ENCODE data around the gene HBA2. TPM values are rescaled to one million over a fixed set of nuclear protein-coding genes. Genes with fewer than 3 reads are reported as not detected.

Gene HBA2
- total and polyA plus RNA-seq, 2 experiments from 2014 or later, result 1.9 to 7.8 TPM

DNA sequence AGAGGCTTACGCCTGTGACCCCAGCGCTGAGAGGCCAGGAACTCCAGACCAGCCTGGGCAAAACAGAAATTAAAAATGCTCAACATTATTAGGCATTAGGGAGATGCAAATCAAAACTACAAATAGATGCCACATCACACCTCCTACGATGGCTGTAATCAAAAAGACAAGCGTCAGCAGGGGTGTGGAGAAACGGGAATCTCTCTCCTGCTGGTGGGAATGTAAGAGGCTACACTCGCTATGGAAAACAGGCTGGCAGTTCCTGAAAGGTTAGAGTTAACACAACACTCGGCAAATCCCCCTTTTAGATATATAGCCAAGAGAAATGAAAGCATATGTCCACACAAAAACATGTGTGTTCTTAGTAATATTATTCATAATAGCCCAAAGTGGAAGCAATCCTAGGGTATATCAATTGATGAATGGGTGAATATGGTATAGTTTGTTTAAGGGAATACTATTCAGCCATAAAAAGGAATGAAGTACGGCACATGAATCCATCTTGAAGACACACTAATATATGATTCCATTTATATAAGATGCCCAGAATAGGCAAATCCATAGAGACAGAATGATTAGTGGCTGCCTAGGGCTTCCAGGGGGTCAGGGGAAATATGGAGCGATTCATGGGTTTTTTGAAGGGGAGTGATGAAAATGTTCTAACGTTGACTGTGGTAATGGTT, 32.4 kb upstream of the HBA2 start:
- H3K27me3 Mint-ChIP-seq (ENCODE audit: insufficient read depth, low read depth, poor library complexity), result peaks cover 17% of the 10 kb centered on the region
- Histone ChIP-seq H3K4me2 (no peak overlapping the region), H3K79me2 (replicated peaks; ENCODE audit: insufficient read depth) (peaks cover 22% of the 10 kb centered on the region), H3K36me3 (ENCODE audit: insufficient read depth) (no peaks in the 10 kb centered on the region), H3K27ac (ENCODE audit: low read depth) (no peak overlapping the region), H4K20me1 (replicated peaks; ENCODE audit: insufficient read depth) (no peaks in the 10 kb centered on the region), H3K27me3 (ENCODE audit: insufficient read depth) (no peaks in the 10 kb centered on the region), H2AFZ (no peak overlapping the region), H3K4me3 (no peak overlapping the region), H3K4me1 (ENCODE audit: insufficient read depth) (no peaks in the 10 kb centered on the region), H3K9me2 (ENCODE audit: insufficient read depth) (no peaks in the 10 kb centered on the region), H3F3A (replicated peaks; ENCODE audit: low read depth) (no peaks in the 10 kb centered on the region; the same call in none of the 2 replicates)
- DNase-seq (ENCODE audit: low spot score), result peak; percentile 70
- H3K36me3 Mint-ChIP-seq (ENCODE audit: low read depth), result peaks cover 3% of the 10 kb centered on the region; the same call in 1 of the 3 replicates
- TF ChIP-seq, protein P1, sequence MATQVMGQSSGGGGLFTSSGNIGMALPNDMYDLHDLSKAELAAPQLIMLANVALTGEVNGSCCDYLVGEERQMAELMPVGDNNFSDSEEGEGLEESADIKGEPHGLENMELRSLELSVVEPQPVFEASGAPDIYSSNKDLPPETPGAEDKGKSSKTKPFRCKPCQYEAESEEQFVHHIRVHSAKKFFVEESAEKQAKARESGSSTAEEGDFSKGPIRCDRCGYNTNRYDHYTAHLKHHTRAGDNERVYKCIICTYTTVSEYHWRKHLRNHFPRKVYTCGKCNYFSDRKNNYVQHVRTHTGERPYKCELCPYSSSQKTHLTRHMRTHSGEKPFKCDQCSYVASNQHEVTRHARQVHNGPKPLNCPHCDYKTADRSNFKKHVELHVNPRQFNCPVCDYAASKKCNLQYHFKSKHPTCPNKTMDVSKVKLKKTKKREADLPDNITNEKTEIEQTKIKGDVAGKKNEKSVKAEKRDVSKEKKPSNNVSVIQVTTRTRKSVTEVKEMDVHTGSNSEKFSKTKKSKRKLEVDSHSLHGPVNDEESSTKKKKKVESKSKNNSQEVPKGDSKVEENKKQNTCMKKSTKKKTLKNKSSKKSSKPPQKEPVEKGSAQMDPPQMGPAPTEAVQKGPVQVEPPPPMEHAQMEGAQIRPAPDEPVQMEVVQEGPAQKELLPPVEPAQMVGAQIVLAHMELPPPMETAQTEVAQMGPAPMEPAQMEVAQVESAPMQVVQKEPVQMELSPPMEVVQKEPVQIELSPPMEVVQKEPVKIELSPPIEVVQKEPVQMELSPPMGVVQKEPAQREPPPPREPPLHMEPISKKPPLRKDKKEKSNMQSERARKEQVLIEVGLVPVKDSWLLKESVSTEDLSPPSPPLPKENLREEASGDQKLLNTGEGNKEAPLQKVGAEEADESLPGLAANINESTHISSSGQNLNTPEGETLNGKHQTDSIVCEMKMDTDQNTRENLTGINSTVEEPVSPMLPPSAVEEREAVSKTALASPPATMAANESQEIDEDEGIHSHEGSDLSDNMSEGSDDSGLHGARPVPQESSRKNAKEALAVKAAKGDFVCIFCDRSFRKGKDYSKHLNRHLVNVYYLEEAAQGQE (IDR thresholded peaks at IDR 0.05; ENCODE audit: unreplicated experiment), result no peak
- TF ChIP-seq NANOG (IDR thresholded peaks at IDR 0.05; ENCODE audit: borderline replicate concordance) (no peak), POLR2AphosphoS5 (IDR thresholded peaks at IDR 0.05; ENCODE audit: low read depth) (no peak)
- TF ChIP-seq, protein P2, sequence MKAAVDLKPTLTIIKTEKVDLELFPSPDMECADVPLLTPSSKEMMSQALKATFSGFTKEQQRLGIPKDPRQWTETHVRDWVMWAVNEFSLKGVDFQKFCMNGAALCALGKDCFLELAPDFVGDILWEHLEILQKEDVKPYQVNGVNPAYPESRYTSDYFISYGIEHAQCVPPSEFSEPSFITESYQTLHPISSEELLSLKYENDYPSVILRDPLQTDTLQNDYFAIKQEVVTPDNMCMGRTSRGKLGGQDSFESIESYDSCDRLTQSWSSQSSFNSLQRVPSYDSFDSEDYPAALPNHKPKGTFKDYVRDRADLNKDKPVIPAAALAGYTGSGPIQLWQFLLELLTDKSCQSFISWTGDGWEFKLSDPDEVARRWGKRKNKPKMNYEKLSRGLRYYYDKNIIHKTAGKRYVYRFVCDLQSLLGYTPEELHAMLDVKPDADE (IDR thresholded peaks at IDR 0.05), result no peak
- TF ChIP-seq, protein P3, sequence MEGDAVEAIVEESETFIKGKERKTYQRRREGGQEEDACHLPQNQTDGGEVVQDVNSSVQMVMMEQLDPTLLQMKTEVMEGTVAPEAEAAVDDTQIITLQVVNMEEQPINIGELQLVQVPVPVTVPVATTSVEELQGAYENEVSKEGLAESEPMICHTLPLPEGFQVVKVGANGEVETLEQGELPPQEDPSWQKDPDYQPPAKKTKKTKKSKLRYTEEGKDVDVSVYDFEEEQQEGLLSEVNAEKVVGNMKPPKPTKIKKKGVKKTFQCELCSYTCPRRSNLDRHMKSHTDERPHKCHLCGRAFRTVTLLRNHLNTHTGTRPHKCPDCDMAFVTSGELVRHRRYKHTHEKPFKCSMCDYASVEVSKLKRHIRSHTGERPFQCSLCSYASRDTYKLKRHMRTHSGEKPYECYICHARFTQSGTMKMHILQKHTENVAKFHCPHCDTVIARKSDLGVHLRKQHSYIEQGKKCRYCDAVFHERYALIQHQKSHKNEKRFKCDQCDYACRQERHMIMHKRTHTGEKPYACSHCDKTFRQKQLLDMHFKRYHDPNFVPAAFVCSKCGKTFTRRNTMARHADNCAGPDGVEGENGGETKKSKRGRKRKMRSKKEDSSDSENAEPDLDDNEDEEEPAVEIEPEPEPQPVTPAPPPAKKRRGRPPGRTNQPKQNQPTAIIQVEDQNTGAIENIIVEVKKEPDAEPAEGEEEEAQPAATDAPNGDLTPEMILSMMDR (conservative IDR thresholded peaks at IDR 0.05; ENCODE audit: low read depth in 2 of 2), result peak in 1 of 2 experiments; percentile 22; a peak in 1 of 4 replicates
- H3K9me3 Mint-ChIP-seq, result peaks cover 4% of the 10 kb centered on the region; the same call in 2 of the 3 replicates
- H3K27ac Mint-ChIP-seq, result no peak overlapping the region
- no peaks in the 10 kb centered on the region; the same call in 2 of the 3 replicates for H3K4me1 Mint-ChIP-seq
- no peak for ATAC-seq
- H3K4me3 Mint-ChIP-seq, result peak overlapping the region; percentile 23; the same call in 2 of the 3 replicates

DNA sequence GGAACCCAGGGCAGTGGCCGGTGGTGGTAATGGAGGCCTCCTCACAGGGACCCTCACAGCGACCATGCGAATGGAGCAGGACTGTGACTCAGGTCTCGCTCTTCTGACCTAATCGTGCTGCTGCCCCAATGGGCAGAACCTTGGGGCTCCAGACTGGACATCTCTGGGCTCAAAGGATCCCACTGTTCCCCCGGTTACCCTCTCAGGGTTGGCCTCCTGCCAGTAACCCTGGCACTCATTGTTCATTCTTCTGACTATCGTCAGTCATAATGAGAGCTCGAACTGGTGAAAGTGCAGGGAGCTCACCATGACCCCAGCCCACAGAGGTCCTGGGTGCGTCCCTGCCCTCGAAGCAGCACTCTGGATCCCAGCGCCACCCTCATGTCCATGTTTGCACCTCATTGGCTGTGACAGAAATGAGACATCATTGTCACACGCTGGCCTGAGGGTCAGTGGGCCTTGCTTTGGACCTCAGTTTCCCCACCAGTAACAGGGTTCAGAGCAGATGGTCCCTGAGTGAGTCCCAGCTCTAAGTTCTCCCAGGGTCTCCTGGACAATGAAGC, 30.2 kb upstream of the HBA2 start:
- H3K79me2 ChIP-seq (replicated peaks; ENCODE audit: insufficient read depth), result 0 out of 2 replicates have a peak, but pooled peaks cover 2% of the 10 kb centered on the region
- no peaks in the 10 kb centered on the region for H3K36me3 ChIP-seq (ENCODE audit: insufficient read depth)
- no peaks in the 10 kb centered on the region; the same call in 1 of the 2 replicates for H3F3A ChIP-seq (replicated peaks; ENCODE audit: low read depth)
- no peak overlapping the region for H2AFZ ChIP-seq
- Mint-ChIP-seq H3K36me3 (ENCODE audit: low read depth) (no peaks in the 10 kb centered on the region; the same call in 2 of the 3 replicates), H3K27ac (no peak overlapping the region), H3K9me3 (peaks cover 4% of the 10 kb centered on the region; the same call in 2 of the 3 replicates), H3K4me3 (no peak overlapping the region), H3K27me3 (ENCODE audit: insufficient read depth, low read depth, poor library complexity) (peaks cover 17% of the 10 kb centered on the region), H3K4me1 (no peaks in the 10 kb centered on the region)
- no peak for DNase-seq (ENCODE audit: low spot score)
- no peak overlapping the region for H3K27ac ChIP-seq (ENCODE audit: low read depth)
- no peak overlapping the region for H3K4me2 ChIP-seq
- no peaks in the 10 kb centered on the region for H3K9me2 ChIP-seq (ENCODE audit: insufficient read depth)
- ATAC-seq, result no peak
- no peak overlapping the region for H3K4me3 ChIP-seq
- no peaks in the 10 kb centered on the region for H4K20me1 ChIP-seq (replicated peaks; ENCODE audit: insufficient read depth)
- no peaks in the 10 kb centered on the region for H3K4me1 ChIP-seq (ENCODE audit: insufficient read depth)
- H3K27me3 ChIP-seq (ENCODE audit: insufficient read depth), result no peaks in the 10 kb centered on the region
- TF ChIP-seq EZH2phosphoT487 (IDR thresholded peaks at IDR 0.05; ENCODE audit: unreplicated experiment) (no peak), EZH2 (IDR thresholded peaks at IDR 0.05; ENCODE audit: low read depth, unreplicated experiment) (no peak), ZNF331 (CRISPR knock-in tag; IDR thresholded peaks at IDR 0.05; ENCODE audit: low read depth) (no peak), STAT1 (IDR thresholded peaks at IDR 0.05; ENCODE audit: unreplicated experiment) (no peak), POLR2AphosphoS5 (IDR thresholded peaks at IDR 0.05; ENCODE audit: low read depth) (no peak)
- TF ChIP-seq, protein P2 (IDR thresholded peaks at IDR 0.05), result no peak
